Esophagus muscularis mucosa (tissue), 4 donors: ENCODE measurements around the gene IGIP.

ENCODE experiments used
- EP300 ChIP-seq: sonication (generic); formaldehyde crosslinking; IDR thresholded peaks from one replicate; pipeline ENCODE4 v1.6.1; 2017; ENCODE audit warnings: antibody characterized with exemption
- POLR2A ChIP-seq: fragments of 450-650 bp; IDR thresholded peaks from one replicate; pipeline ENCODE4 v1.6.1; 2017; ENCODE audit warnings: antibody characterized with exemption, moderate library complexity, mild to moderate bottlenecking, low read depth
- TF ChIP-seq, protein P1 (sequence below), 3 experiments: fragments of 200-600 bp in 2 of 3; fragments of 450-650 bp in 1 of 3; sonication (generic) in 2 of 3; IDR thresholded peaks; one replicate each; pipeline ENCODE4 v1.5.1; 2017 to 2019; ENCODE audit warnings: antibody characterized with exemption in 3 of 3, mild to moderate bottlenecking in 2 of 3, moderate library complexity in 1 of 3

DNA sequence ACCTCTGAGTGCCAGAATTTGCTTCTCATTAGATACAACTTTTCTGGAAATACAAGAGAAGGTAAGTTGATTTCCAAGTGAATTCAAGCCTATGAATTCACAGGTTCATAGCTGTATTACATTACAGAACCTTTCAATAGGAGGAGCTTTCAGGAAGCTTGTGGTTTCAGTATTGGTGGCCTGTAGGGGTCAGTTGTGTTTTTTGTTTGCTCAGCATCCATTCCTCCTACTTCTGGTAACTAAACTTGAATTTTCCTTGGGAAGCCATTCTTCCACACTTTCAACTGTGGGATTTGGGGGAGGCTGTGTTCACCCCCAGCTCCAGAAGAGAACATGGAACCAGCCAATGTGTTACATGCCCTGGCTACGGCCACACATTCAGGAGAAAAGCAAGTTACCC is 43.7 kb downstream of the IGIP start:
- TF ChIP-seq EP300 (no peak), POLR2A (no peak)
- TF ChIP-seq, protein P1, sequence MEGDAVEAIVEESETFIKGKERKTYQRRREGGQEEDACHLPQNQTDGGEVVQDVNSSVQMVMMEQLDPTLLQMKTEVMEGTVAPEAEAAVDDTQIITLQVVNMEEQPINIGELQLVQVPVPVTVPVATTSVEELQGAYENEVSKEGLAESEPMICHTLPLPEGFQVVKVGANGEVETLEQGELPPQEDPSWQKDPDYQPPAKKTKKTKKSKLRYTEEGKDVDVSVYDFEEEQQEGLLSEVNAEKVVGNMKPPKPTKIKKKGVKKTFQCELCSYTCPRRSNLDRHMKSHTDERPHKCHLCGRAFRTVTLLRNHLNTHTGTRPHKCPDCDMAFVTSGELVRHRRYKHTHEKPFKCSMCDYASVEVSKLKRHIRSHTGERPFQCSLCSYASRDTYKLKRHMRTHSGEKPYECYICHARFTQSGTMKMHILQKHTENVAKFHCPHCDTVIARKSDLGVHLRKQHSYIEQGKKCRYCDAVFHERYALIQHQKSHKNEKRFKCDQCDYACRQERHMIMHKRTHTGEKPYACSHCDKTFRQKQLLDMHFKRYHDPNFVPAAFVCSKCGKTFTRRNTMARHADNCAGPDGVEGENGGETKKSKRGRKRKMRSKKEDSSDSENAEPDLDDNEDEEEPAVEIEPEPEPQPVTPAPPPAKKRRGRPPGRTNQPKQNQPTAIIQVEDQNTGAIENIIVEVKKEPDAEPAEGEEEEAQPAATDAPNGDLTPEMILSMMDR (IDR thresholded peaks at IDR 0.05) = no peak
